GM18873 (cell line): Measurements from ENCODE around the gene COMTD1.

Experiments
- ATAC-seq: cut with Tn5 transposase; IDR thresholded peaks from one replicate; pipeline ENCODE4 v1.9.1; 2021; ENCODE audit warnings: mild to moderate bottlenecking, moderate library complexity, moderate number of reproducible peaks; ENCODE audit not compliant: unreplicated experiment, low FRiP score

COMTD1 gene

GRCh38 chr10:75245354-75246250 is 9.8 kb upstream of the COMTD1 start:
- no peak for ATAC-seq

GRCh38 chr10:75244487-75245353 is 9.0 kb upstream of the COMTD1 start:
- no peak for ATAC-seq

- ATAC-seq, result no peak
Measured at GRCh38 chr10:75243426-75243825, 7.7 kb upstream of the COMTD1 start.

GRCh38 chr10:75240329-75241076 is 4.7 kb upstream of the COMTD1 start:
- ATAC-seq, result no peak

- ATAC-seq, result no peak
Measured at GRCh38 chr10:75239096-75239790, 3.5 kb upstream of the COMTD1 start.

- no peak for ATAC-seq
Measured at GRCh38 chr10:75238182-75239095, 2.7 kb upstream of the COMTD1 start.

GRCh38 chr10:75236178-75236825 is 545 bp upstream of the COMTD1 start:
- ATAC-seq, result no peak

GRCh38 chr10:75234683-75235374 is 928 bp downstream of the COMTD1 start:
- ATAC-seq, result no peak

GRCh38 chr10:75234017-75234682 is 1.6 kb downstream of the COMTD1 start:
- peak; percentile 33 for ATAC-seq

- ATAC-seq, result no peak
Measured at GRCh38 chr10:75233444-75234016, 2.2 kb downstream of the COMTD1 start.

- no peak for ATAC-seq
Measured at GRCh38 chr10:75231672-75232581, 3.8 kb downstream of the COMTD1 start.

GRCh38 chr10:75230600-75231038 is 5.1 kb downstream of the COMTD1 start:
- ATAC-seq, result no peak

- no peak for ATAC-seq
Measured at GRCh38 chr10:75229971-75230370, 5.8 kb downstream of the COMTD1 start.

- no peak for ATAC-seq
Measured at GRCh38 chr10:75228834-75229233, 6.9 kb downstream of the COMTD1 start.

GRCh38 chr10:75228278-75228677 is 7.5 kb downstream of the COMTD1 start:
- ATAC-seq, result no peak

- no peak for ATAC-seq
Measured at GRCh38 chr10:75226656-75227055, 9.1 kb downstream of the COMTD1 start.
